ENCODE results near the gene KIAA1958. TPM values are rescaled to one million over a fixed set of nuclear protein-coding genes. Genes with fewer than 3 reads are reported as not detected.

The KIAA1958 gene
- polyA plus RNA-seq, 3 donors = 1.9 to 4.2 (median 1.9) TPM

- Mint-ChIP-seq H3K4me1 (no peaks in the 10 kb centered on the region), H3K36me3 (peaks cover 9 to 28% of the 10 kb centered on the region in 2 donors), H3K27me3 (ENCODE audit: low read depth in 3 of 3) (peaks cover 0 to 2% (median 0%) of the 10 kb centered on the region in 3 donors), H3K9me3 (peaks cover 7 to 36% (median 19%) of the 10 kb centered on the region in 7 donors), H3K4me3 (no peak overlapping the region), H3K27ac (no peak overlapping the region)
- Histone ChIP-seq H3K4me3 (replicated peaks in 1 of 3; ENCODE audit: low read depth in 2 of 3, low read length in 3 of 3) (no peak overlapping the region), H3K27me3 (ENCODE audit: control insufficient read depth in 2 of 2, insufficient read depth in 2 of 2, low read length in 2 of 2) (no peaks in the 10 kb centered on the region), H4K20me1 (ENCODE audit: insufficient read depth, low read length) (no peaks in the 10 kb centered on the region), H3K9me3 (replicated peaks in 1 of 2; ENCODE audit: control insufficient read depth in 1 of 2, insufficient read depth in 1 of 2, low read length in 2 of 2) (peaks cover 4 to 15% of the 10 kb centered on the region in 2 donors), H3K4me1 (ENCODE audit: control insufficient read depth in 1 of 2, insufficient read depth in 2 of 2, low read length in 2 of 2) (no peaks in the 10 kb centered on the region), H3K9ac (ENCODE audit: insufficient read depth, low read length, poor library complexity, severe bottlenecking) (no peak overlapping the region), H2AFZ (ENCODE audit: insufficient read depth, low read depth, low read length, poor library complexity, severe bottlenecking) (no peak overlapping the region), H3K36me3 (replicated peaks in 1 of 2; ENCODE audit: control insufficient read depth in 1 of 2, insufficient read depth in 2 of 2, low read length in 2 of 2) (no peaks in the 10 kb centered on the region), H3K27ac (ENCODE audit: low read depth in 1 of 2, low read length in 2 of 2) (no peak overlapping the region), H3K79me2 (ENCODE audit: insufficient read depth, low read length) (no peaks in the 10 kb centered on the region), H3K4me2 (replicated peaks; ENCODE audit: extremely low read depth, low read length, poor library complexity, severe bottlenecking) (no peak overlapping the region)
- DNase-seq = no peak
- intact Hi-C loops (cut with micrococcal nuclease) = no loop called here
- no peak for TF ChIP-seq CTCF (IDR thresholded peaks at IDR 0.05)
Observed at GRCh38 chr9:112479221-112479620, 7.4 kb upstream of the KIAA1958 start.

GRCh38 chr9:112484607-112485006, 2.0 kb upstream of the KIAA1958 start:
- Mint-ChIP-seq H3K27me3 (ENCODE audit: low read depth in 3 of 3) (peaks cover 4 to 12% (median 5%) of the 10 kb centered on the region in 3 donors), H3K36me3 (peaks cover 2 to 4% of the 10 kb centered on the region in 2 donors), H3K4me3 (no peak overlapping the region), H3K27ac (no peak overlapping the region), H3K4me1 (peaks cover 26% of the 10 kb centered on the region), H3K9me3 (peaks cover 0 to 2% (median 0%) of the 10 kb centered on the region in 7 donors)
- no peaks in the 10 kb centered on the region for H3K36me3 ChIP-seq (replicated peaks in 1 of 2; ENCODE audit: control insufficient read depth in 1 of 2, insufficient read depth in 2 of 2, low read length in 2 of 2)
- H3K9me3 ChIP-seq (replicated peaks in 1 of 2; ENCODE audit: control insufficient read depth in 1 of 2, insufficient read depth in 1 of 2, low read length in 2 of 2) = no peaks in the 10 kb centered on the region
- WGBS (ENCODE audit: insufficient coverage) = 100% methylated on average over 1 of the region's 2 CpGs
- H2AFZ ChIP-seq (ENCODE audit: insufficient read depth, low read depth, low read length, poor library complexity, severe bottlenecking) = no peak overlapping the region
- DNase-seq = no peak
- peaks cover 24% of the 10 kb centered on the region for H3K79me2 ChIP-seq (ENCODE audit: insufficient read depth, low read length)
- no peak overlapping the region for H3K4me2 ChIP-seq (replicated peaks; ENCODE audit: extremely low read depth, low read length, poor library complexity, severe bottlenecking)
- H3K4me3 ChIP-seq (replicated peaks in 1 of 3; ENCODE audit: low read depth in 2 of 3, low read length in 3 of 3) = no peak overlapping the region
- H4K20me1 ChIP-seq (ENCODE audit: insufficient read depth, low read length) = no peaks in the 10 kb centered on the region
- no peak overlapping the region for H3K9ac ChIP-seq (ENCODE audit: insufficient read depth, low read length, poor library complexity, severe bottlenecking)
- no peak for TF ChIP-seq CTCF (IDR thresholded peaks at IDR 0.05)
- no peak overlapping the region for H3K27ac ChIP-seq (ENCODE audit: low read depth in 1 of 2, low read length in 2 of 2)
- H3K4me1 ChIP-seq (ENCODE audit: control insufficient read depth in 1 of 2, insufficient read depth in 2 of 2, low read length in 2 of 2) = peaks cover 11 to 17% of the 10 kb centered on the region in 2 donors
- intact Hi-C loops (cut with micrococcal nuclease) = no loop called here
- no peaks in the 10 kb centered on the region for H3K27me3 ChIP-seq (ENCODE audit: control insufficient read depth in 2 of 2, insufficient read depth in 2 of 2, low read length in 2 of 2)

Measured in CD14-positive monocyte (primary cell).